Endometrium (tissue), 2 donors: ENCODE measurements around the gene FEM1B.

Experiments used
- FAIRE-seq: peaks from 2 replicates; lab custom pipeline; 2012; peaks lifted over from hg19 to GRCh38; lab: Jason Lieb, UNC
- donor health status: control.
- donor health status: control.

FEM1B gene

GRCh38 chr15:68309024-68309423 is 31.5 kb downstream of the FEM1B start:
- peak; percentile 95 for FAIRE-seq

GRCh38 chr15:68310178-68310803 is 32.7 kb downstream of the FEM1B start:
- FAIRE-seq, result no peak

GRCh38 chr15:68310804-68311463 is 33.4 kb downstream of the FEM1B start:
- FAIRE-seq, result no peak

GRCh38 chr15:68311464-68311835 is 33.9 kb downstream of the FEM1B start:
- FAIRE-seq, result no peak

GRCh38 chr15:68311859-68312557 is 34.5 kb downstream of the FEM1B start:
- FAIRE-seq, result no peak

GRCh38 chr15:68312701-68313204 is 35.2 kb downstream of the FEM1B start:
- no peak for FAIRE-seq

GRCh38 chr15:68313501-68314410 is 36.2 kb downstream of the FEM1B start:
- no peak for FAIRE-seq

GRCh38 chr15:68314563-68314962 is 37.0 kb downstream of the FEM1B start:
- FAIRE-seq, result no peak

- FAIRE-seq, result no peak
Observed at GRCh38 chr15:68315035-68315434, 37.5 kb downstream of the FEM1B start.

- no peak for FAIRE-seq
Observed at GRCh38 chr15:68315495-68316031, 38.0 kb downstream of the FEM1B start.

- no peak for FAIRE-seq
Observed at GRCh38 chr15:68316061-68316804, 38.7 kb downstream of the FEM1B start.

- FAIRE-seq, result no peak
Observed at GRCh38 chr15:68317281-68318007, 39.9 kb downstream of the FEM1B start.

GRCh38 chr15:68318008-68318835 is 40.7 kb downstream of the FEM1B start:
- no peak for FAIRE-seq

- FAIRE-seq, result no peak
Observed at GRCh38 chr15:68318931-68319909, 41.7 kb downstream of the FEM1B start.

- FAIRE-seq, result no peak
Observed at GRCh38 chr15:68319997-68320396, 42.5 kb downstream of the FEM1B start.

- no peak for FAIRE-seq
Observed at GRCh38 chr15:68321229-68321628, 43.7 kb downstream of the FEM1B start.

GRCh38 chr15:68322796-68323195 is 45.3 kb downstream of the FEM1B start:
- FAIRE-seq, result no peak

GRCh38 chr15:68325726-68326125 is 48.2 kb downstream of the FEM1B start:
- FAIRE-seq, result no peak
